ENCODE measurements around the gene TECR. TPM values are rescaled to one million over a fixed set of nuclear protein-coding genes. Genes with fewer than 3 reads are reported as not detected.

TECR gene
- total and polyA plus RNA-seq, 2 donors (not counting 3 experiments of a cell fraction or from before 2014, with no cell fraction given), result 109 to 193 TPM

- Histone ChIP-seq H3K36me3 (ENCODE audit: control insufficient read depth in 2 of 2, extremely low read depth in 1 of 2, insufficient read depth in 2 of 2, low read length in 2 of 2) (peaks cover 0 to 4% of the 10 kb centered on the region in 2 experiments), H3K27ac (ENCODE audit: insufficient read depth, low read depth, low read length) (no peak overlapping the region), H3K4me3 (replicated peaks in 1 of 3; ENCODE audit: insufficient read depth in 1 of 3, low read depth in 1 of 3, low read length in 3 of 3) (peak overlapping the region; percentile 48 to 96 (median 70)), H3K4me1 (ENCODE audit: control insufficient read depth, extremely low read depth, insufficient read depth, low read length) (peaks cover 8% of the 10 kb centered on the region), H4K20me1 (replicated peaks; ENCODE audit: control insufficient read depth, extremely low read depth, insufficient read depth, low read length) (no peaks in the 10 kb centered on the region), H3K79me2 (ENCODE audit: control insufficient read depth, insufficient read depth, low read length) (peaks cover 22% of the 10 kb centered on the region), H3K4me2 (ENCODE audit: insufficient read depth, low read length) (peak overlapping the region; percentile 16), H3K9ac (replicated peaks; ENCODE audit: extremely low read depth, insufficient read depth, low read length) (peak overlapping the region; percentile 62), H3K9me1 (replicated peaks; ENCODE audit: control insufficient read depth, extremely low read depth, insufficient read depth, low read length) (no peaks in the 10 kb centered on the region), H2AFZ (ENCODE audit: low read depth, low read length) (no peak overlapping the region), H3K27me3 (ENCODE audit: control insufficient read depth in 2 of 2, insufficient read depth in 2 of 2, low read length in 2 of 2) (no peaks in the 10 kb centered on the region), H3K9me3 (replicated peaks; ENCODE audit: control insufficient read depth, insufficient read depth, low read length) (no peaks in the 10 kb centered on the region)
- POLR2A ChIA-PET, result no interaction called here
- FAIRE-seq (peak; percentile 59), DNase-seq (ENCODE audit: low read depth, low spot score) (no peak)
- no TSS peak for BruUV-seq (replicated peaks)
- intact Hi-C loops (cut with micrococcal nuclease) (no loop called here), dilution Hi-C loops (cut with MboI; ENCODE audit: extremely low pct_ligation_motif_present, low sequenced_read_pairs) (no loop called here)
- CTCF ChIA-PET, result interaction anchor here (1.4 to 12.1 kb wide), 2 partner anchors 20 to 116 kb away, joined by 4 to 342 read pairs; partner anchors contain the start of gene ZNF333
- TF ChIP-seq GATA2 (IDR thresholded peaks at IDR 0.05; ENCODE audit: insufficient read depth, insufficient read length, low read depth, low read length) (no peak), MAX (IDR thresholded peaks at IDR 0.05; ENCODE audit: insufficient read depth, insufficient read length) (no peak), POLR2AphosphoS5 (IDR thresholded peaks at IDR 0.05; ENCODE audit: insufficient read depth, low read depth, low read length) (no peak), POLR2A (IDR thresholded peaks at IDR 0.05; ENCODE audit: low read depth, low read length) (no peak), EZH2 (IDR thresholded peaks at IDR 0.05; ENCODE audit: borderline replicate concordance, low read depth, low read length, severe bottlenecking) (no peak), MYC (IDR thresholded peaks at IDR 0.05; ENCODE audit: low read depth, low read length) (no peak), JUN (IDR thresholded peaks at IDR 0.05; ENCODE audit: borderline replicate concordance, insufficient read depth, insufficient read length, low read depth) (no peak), FOS (IDR thresholded peaks at IDR 0.05; ENCODE audit: borderline replicate concordance, insufficient read depth, low read length) (no peak), CTCF (IDR thresholded peaks at IDR 0.05; ENCODE audit: extremely low read depth in 1 of 2, insufficient read depth in 1 of 2, low read depth in 1 of 2, low read length in 2 of 2) (no peak)
These were observed 41.6 kb downstream of the TECR start for GRCh38 chr19:14570864-14571527.
